Stimulated activated CD8-positive, alpha-beta memory T cell treated with anti-CD3 and anti-CD28 coated beads, Interleukin-7, amount 100 ng/mL, for 1 hour (primary cell): ENCODE measurements around the gene FADD.
"Not testable (repeated sequence)": the region's sequence is repeated elsewhere in the genome, so short reads cannot be mapped to it uniquely, and the experiment has no call there.

ENCODE experiments used
- DNase-seq, 2 donors: peaks; one replicate each; pipeline ENCODE4 v3.0.0-alpha.2; 2020; ENCODE audit warnings: low read depth in 2 of 2

The FADD gene

GRCh38 chr11:70182266-70182665 lies 20.8 kb upstream of the FADD start:
- DNase-seq, result no peak

GRCh38 chr11:70183032-70183431 lies 20.1 kb upstream of the FADD start:
- DNase-seq, result no peak

- DNase-seq, result no peak
These were observed 19.5 kb upstream of the FADD start for GRCh38 chr11:70183483-70184176.

- DNase-seq, result no peak
These were observed 18.7 kb upstream of the FADD start for GRCh38 chr11:70184396-70184795.

GRCh38 chr11:70185348-70186055 lies 17.6 kb upstream of the FADD start:
- DNase-seq, result no peak

GRCh38 chr11:70186420-70186819 lies 16.7 kb upstream of the FADD start:
- no peak for DNase-seq

GRCh38 chr11:70186936-70187335 lies 16.2 kb upstream of the FADD start:
- no peak for DNase-seq

GRCh38 chr11:70187771-70188170 lies 15.3 kb upstream of the FADD start:
- no peak for DNase-seq

- no peak for DNase-seq
These were observed 13.5 kb upstream of the FADD start for GRCh38 chr11:70189622-70190021.

- no peak for DNase-seq
These were observed 11.5 kb upstream of the FADD start for GRCh38 chr11:70191495-70192140.

- DNase-seq, result no peak
These were observed 10.3 kb upstream of the FADD start for GRCh38 chr11:70192666-70193410.

- no peak for DNase-seq
These were observed 9.4 kb upstream of the FADD start for GRCh38 chr11:70193411-70194292.

GRCh38 chr11:70194792-70195791 lies 8.0 kb upstream of the FADD start:
- DNase-seq, result no peak

GRCh38 chr11:70200212-70200844 lies 2.8 kb upstream of the FADD start:
- no peak for DNase-seq

GRCh38 chr11:70201047-70201446 lies 2.0 kb upstream of the FADD start:
- DNase-seq, result not testable (repeated sequence)

- no peak for DNase-seq
These were observed 924 bp upstream of the FADD start for GRCh38 chr11:70201882-70202861.

GRCh38 chr11:70203751-70204465 lies 812 bp downstream of the FADD start:
- peak; percentile 75 to 82 for DNase-seq

- DNase-seq, result no peak
These were observed 1.3 kb downstream of the FADD start for GRCh38 chr11:70204466-70204799.
